MG63 (cell line): ENCODE data around the gene IQUB. TPM values are rescaled to one million over a fixed set of nuclear protein-coding genes. Genes with fewer than 3 reads are reported as not detected.

Experiments
- total RNA-seq: library from RNA; depleted of rRNA; stranded (reverse); fragments of >200 nt; shearing (Covaris generic); gene quantifications from 2 replicates; pipeline ENCODE4 v1.2.3, GENCODE V29; 2014; ENCODE audit warnings: low replicate concordance; rRNA removed

The IQUB gene
- total RNA-seq, 1 experiment from 2014 or later, result not detected

Other genes starting within 250 kb of the IQUB start
- 15.9 and 36.5 TPM in 2 replicates for gene NDUFA5, start 23.2 kb upstream of the IQUB start, total RNA-seq
- gene ASB15, start 67.2 kb upstream of the IQUB start, total RNA-seq, result not detected in 2 replicates
- not detected in 2 replicates for gene LMOD2, start 121.3 kb upstream of the IQUB start, total RNA-seq
- gene WASL, start 214.4 kb upstream of the IQUB start, total RNA-seq, result 1.4 TPM in 2 replicates